Neutrophil (primary cell): ENCODE measurements around the gene CMTM4.
A peak's percentile ranks its signal among the peaks of the same experiment; 100 is the strongest.

Experiments used
- H3K27ac ChIP-seq: fragments of 200-600 bp; sonication (generic); 2 replicates; pipeline ENCODE4 v1.5.1; 2016; ENCODE audit warnings: mild to moderate bottlenecking, moderate library complexity
- H3K27me3 ChIP-seq: fragments of 200-600 bp; sonication (generic); 2 replicates; pipeline ENCODE4 v1.6.0; 2016; ENCODE audit warnings: mild to moderate bottlenecking
- H3K36me3 ChIP-seq: fragments of 200-600 bp; sonication (generic); 2 replicates; pipeline ENCODE4 v1.5.1; 2017
- H3K4me1 ChIP-seq, 2 experiments: fragments of 200-600 bp in 1 of 2; sonication (generic) in 1 of 2; 1 replicate in 1 of 2; 2 replicates in 1 of 2; pipeline versions ENCODE4 v1.5.1 to v1.6.1; 2013 to 2016; ENCODE audit warnings: low read depth in 1 of 2, low read length in 1 of 2, mild to moderate bottlenecking in 1 of 2, moderate library complexity in 1 of 2; ENCODE audit not compliant: control insufficient read depth in 1 of 2, insufficient read depth in 1 of 2
- H3K4me3 ChIP-seq, 2 experiments: fragments of 200-600 bp in 1 of 2; sonication (generic) in 1 of 2; 1 replicate in 1 of 2; 2 replicates in 1 of 2; pipeline ENCODE4 v1.5.1; 2013 to 2016; ENCODE audit warnings: low read depth in 1 of 2, low read length in 1 of 2, mild to moderate bottlenecking in 1 of 2, moderate library complexity in 1 of 2
- H3K9me3 ChIP-seq: fragments of 200-600 bp; sonication (generic); 2 replicates; pipeline ENCODE4 v1.5.1; 2016
- TF ChIP-seq, protein P1 (sequence below): fragments of 200-600 bp; sonication (generic); IDR thresholded peaks from 2 replicates; pipeline ENCODE4 v1.5.1; 2016; ENCODE audit warnings: antibody characterized with exemption

The CMTM4 gene

DNA sequence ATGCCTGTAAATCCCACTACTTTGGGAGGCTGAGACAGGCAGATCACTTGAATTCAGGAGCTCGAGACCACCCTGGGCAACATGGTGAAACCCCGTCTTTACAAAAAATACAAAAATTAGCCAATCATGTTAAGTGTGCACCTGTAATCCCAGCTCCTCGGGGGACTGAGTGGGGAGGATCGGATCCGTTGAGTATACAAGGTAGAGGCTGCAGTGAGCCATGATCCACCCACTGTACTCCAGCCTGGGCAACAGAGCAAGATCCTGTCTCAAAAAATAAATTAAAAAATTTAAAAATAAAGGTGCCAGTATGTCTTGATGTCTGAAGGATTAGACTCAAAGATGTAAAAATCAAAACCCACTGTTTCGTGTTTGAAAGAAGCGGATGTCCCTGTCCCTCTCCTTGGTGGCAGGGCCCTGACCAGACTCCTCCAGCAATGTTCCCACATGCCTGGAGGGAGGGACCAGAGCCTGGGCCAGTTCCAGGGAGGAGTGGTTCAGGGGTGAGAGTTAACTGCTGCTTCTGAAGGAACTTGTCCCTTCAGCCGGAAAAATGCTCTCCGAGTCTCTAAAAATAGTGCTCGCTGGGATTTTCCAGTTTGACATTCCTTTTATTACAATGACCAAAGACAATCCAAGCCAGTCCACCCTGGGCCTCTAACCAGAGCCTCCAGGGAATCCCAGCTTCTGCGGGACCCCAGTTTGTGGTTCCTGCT lies 9.4 kb upstream of the CMTM4 start:
- TF ChIP-seq, protein P1, sequence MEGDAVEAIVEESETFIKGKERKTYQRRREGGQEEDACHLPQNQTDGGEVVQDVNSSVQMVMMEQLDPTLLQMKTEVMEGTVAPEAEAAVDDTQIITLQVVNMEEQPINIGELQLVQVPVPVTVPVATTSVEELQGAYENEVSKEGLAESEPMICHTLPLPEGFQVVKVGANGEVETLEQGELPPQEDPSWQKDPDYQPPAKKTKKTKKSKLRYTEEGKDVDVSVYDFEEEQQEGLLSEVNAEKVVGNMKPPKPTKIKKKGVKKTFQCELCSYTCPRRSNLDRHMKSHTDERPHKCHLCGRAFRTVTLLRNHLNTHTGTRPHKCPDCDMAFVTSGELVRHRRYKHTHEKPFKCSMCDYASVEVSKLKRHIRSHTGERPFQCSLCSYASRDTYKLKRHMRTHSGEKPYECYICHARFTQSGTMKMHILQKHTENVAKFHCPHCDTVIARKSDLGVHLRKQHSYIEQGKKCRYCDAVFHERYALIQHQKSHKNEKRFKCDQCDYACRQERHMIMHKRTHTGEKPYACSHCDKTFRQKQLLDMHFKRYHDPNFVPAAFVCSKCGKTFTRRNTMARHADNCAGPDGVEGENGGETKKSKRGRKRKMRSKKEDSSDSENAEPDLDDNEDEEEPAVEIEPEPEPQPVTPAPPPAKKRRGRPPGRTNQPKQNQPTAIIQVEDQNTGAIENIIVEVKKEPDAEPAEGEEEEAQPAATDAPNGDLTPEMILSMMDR = no peak
- Histone ChIP-seq H3K4me1 (peaks cover 8 to 9% of the 10 kb centered on the region in 2 experiments), H3K4me3 (no peak overlapping the region), H3K27me3 (no peaks in the 10 kb centered on the region), H3K27ac (no peak overlapping the region), H3K36me3 (no peaks in the 10 kb centered on the region), H3K9me3 (no peaks in the 10 kb centered on the region)

GRCh38 chr16:66703406-66704215 lies 7.1 kb upstream of the CMTM4 start:
- TF ChIP-seq, protein P1 = no peak
- Histone ChIP-seq H3K9me3 (no peaks in the 10 kb centered on the region), H3K27ac (no peak overlapping the region), H3K4me3 (no peak overlapping the region), H3K36me3 (no peaks in the 10 kb centered on the region), H3K4me1 (peaks cover 23% of the 10 kb centered on the region in 2 experiments), H3K27me3 (no peaks in the 10 kb centered on the region)

- Histone ChIP-seq H3K36me3 (no peaks in the 10 kb centered on the region), H3K27me3 (no peaks in the 10 kb centered on the region), H3K27ac (no peak overlapping the region), H3K4me1 (peaks cover 34 to 35% of the 10 kb centered on the region in 2 experiments), H3K9me3 (no peaks in the 10 kb centered on the region), H3K4me3 (no peak overlapping the region)
- TF ChIP-seq, protein P1 = no peak
These were observed 5.0 kb upstream of the CMTM4 start for GRCh38 chr16:66701516-66701915.

- H3K9me3 ChIP-seq = no peaks in the 10 kb centered on the region
- H3K4me3 ChIP-seq = no peak overlapping the region
- no peaks in the 10 kb centered on the region for H3K36me3 ChIP-seq
- TF ChIP-seq, protein P1 = no peak
- H3K27me3 ChIP-seq = no peaks in the 10 kb centered on the region
- H3K27ac ChIP-seq = peak overlapping the region; percentile 53
- peaks cover 36 to 37% of the 10 kb centered on the region in 2 experiments for H3K4me1 ChIP-seq
These were observed 4.5 kb upstream of the CMTM4 start for GRCh38 chr16:66701026-66701425.

- Histone ChIP-seq H3K4me3 (no peak overlapping the region), H3K4me1 (peaks cover 48% of the 10 kb centered on the region in 2 experiments), H3K36me3 (no peaks in the 10 kb centered on the region), H3K27ac (no peak overlapping the region), H3K27me3 (no peaks in the 10 kb centered on the region), H3K9me3 (no peaks in the 10 kb centered on the region)
- TF ChIP-seq, protein P1 = no peak
These were observed 3.4 kb upstream of the CMTM4 start for GRCh38 chr16:66699898-66700297.
